Psoas muscle (tissue), 8 donors: Measurements from ENCODE around the gene MB21D2. TPM values are rescaled to one million over a fixed set of nuclear protein-coding genes. Genes with fewer than 3 reads are reported as not detected.
"Not testable (repeated sequence)": the region's sequence is repeated elsewhere in the genome, so short reads cannot be mapped to it uniquely, and the experiment has no call there.

ENCODE experiments used
- ATAC-seq, 4 donors: fragments of 200-7000 bp; cut with Tn5 transposase; one replicate each; pipeline ENCODE4 v1.9.1; 2020; ENCODE audit warnings: moderate library complexity in 3 of 4, mild to moderate bottlenecking in 2 of 4
- DNase-seq, 2 donors: peaks; one replicate each; pipeline ENCODE4 v3.0.0-alpha.2; 2020
- H3K27ac ChIP-seq: fragments of 200-600 bp; one replicate; pipeline ENCODE4 v1.8.0; 2022
- H3K27me3 ChIP-seq, 3 donors: fragments of 200-600 bp in 1 of 3; one replicate each; pipeline versions ENCODE4 v1.6.1 to v1.8.0; 2013 to 2022; ENCODE audit warnings: low read length in 2 of 3, mild to moderate bottlenecking in 2 of 3, moderate library complexity in 1 of 3; ENCODE audit not compliant: insufficient read depth in 3 of 3
- H3K36me3 ChIP-seq, 2 donors: fragments of 200-600 bp in 1 of 2; one replicate each; pipeline versions ENCODE4 v1.6.1 to v1.8.0; 2013 to 2022; ENCODE audit warnings: low read depth in 1 of 2, mild to moderate bottlenecking in 1 of 2, moderate library complexity in 1 of 2; ENCODE audit not compliant: insufficient read depth in 1 of 2
- H3K4me1 ChIP-seq: fragments of 200-600 bp; one replicate; pipeline ENCODE4 v1.8.0; 2022
- H3K4me3 ChIP-seq: fragments of 200-600 bp; one replicate; pipeline ENCODE4 v1.8.0; 2022; ENCODE audit warnings: mild to moderate bottlenecking
- H3K9me3 ChIP-seq: fragments of 200-600 bp; one replicate; pipeline ENCODE4 v1.8.0; 2022
- WGBS, 3 donors: extraction: QIAGEN DNeasy Blood & Tissue Kit; methylation state at CpG; one replicate each; pipeline versions ENCODE4 v1.1.6 to v1.1.7; 2013; 5-methylcytosine and 5-hydroxymethylcytosine counted together
- intact Hi-C, 2 donors: fragments of 100-400 bp; cut with DNase I; formaldehyde crosslinking; loops; one replicate each; pipeline versions ENCODE4 v1.11.0 to v1.14.2; 2022
- polyA plus RNA-seq, 3 donors: library from polyadenylated mRNA; stranded (reverse); fragments of 200-250 nt; gene quantifications; one replicate each; pipeline ENCODE4 v1.2.3, GENCODE V29; 2013
- total RNA-seq, 4 donors: library from RNA; stranded (reverse); fragmentation: NEBNext Ultra II Directional in 2 of 4; extraction: Animal tissue kit (Norgen Biotek cat#: 25700) in 2 of 4; gene quantifications; one replicate each; pipeline versions ENCODE4 v1.2.1 to v1.2.4, GENCODE V29; 2021 to 2023
- TF ChIP-seq, protein P1 (sequence below): fragments of 200-600 bp; IDR thresholded peaks from one replicate; pipeline ENCODE4 v1.8.0; 2022; ENCODE audit warnings: antibody characterized with exemption
- donor health status: healthy with polysubstance abuse.
- donor health status: DM: no; HTN: no; CAD: no; lungs with moderate emphysema.
- donor health status: Bipolar disorder and iron deficiency.
- donor health status: healthy.
- donor health status: DM: yes; HTN: yes; CAD: no.
- donor health status: DM: no; HTN: no; CAD: no.
- donor health status: DM: no; HTN: no; CAD: no.
- donor health status: DM: yes; HTN: yes; CAD: no.

Gene MB21D2
- total and polyA plus RNA-seq, 7 donors = 0.61 to 2.6 (median 1.3) TPM

DNA sequence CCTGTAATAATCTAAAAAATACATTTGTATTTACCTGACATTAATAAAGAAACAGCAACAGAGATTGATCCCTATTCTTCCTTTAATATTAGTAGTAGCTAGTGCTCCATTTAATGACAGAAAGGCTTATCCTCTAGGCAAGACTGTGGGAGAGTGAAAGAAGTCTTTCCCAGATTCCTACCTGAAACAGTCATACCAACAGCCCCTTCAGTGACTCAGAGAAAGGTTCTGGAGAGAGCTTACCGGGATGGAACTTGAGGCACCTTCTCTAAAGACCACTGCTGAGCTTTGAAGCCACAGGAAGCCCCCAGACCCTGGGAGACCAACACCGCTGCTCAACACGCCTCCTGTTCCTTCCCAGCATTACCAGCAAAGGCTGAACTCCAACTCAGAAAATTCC is 123.4 kb downstream of the MB21D2 start:
- Histone ChIP-seq H3K36me3 (peaks cover 4 to 6% of the 10 kb centered on the region in 2 donors), H3K4me1 (no peaks in the 10 kb centered on the region), H3K27ac (no peak overlapping the region), H3K4me3 (no peak overlapping the region), H3K27me3 (no peaks in the 10 kb centered on the region), H3K9me3 (no peaks in the 10 kb centered on the region)
- no peak for DNase-seq
- no peak for ATAC-seq
- intact Hi-C loops = no loop called here
- 84 to 91% (median 88%) methylated on average over 3 of the region's 3 CpGs for WGBS, 3 donors
- TF ChIP-seq, protein P1, sequence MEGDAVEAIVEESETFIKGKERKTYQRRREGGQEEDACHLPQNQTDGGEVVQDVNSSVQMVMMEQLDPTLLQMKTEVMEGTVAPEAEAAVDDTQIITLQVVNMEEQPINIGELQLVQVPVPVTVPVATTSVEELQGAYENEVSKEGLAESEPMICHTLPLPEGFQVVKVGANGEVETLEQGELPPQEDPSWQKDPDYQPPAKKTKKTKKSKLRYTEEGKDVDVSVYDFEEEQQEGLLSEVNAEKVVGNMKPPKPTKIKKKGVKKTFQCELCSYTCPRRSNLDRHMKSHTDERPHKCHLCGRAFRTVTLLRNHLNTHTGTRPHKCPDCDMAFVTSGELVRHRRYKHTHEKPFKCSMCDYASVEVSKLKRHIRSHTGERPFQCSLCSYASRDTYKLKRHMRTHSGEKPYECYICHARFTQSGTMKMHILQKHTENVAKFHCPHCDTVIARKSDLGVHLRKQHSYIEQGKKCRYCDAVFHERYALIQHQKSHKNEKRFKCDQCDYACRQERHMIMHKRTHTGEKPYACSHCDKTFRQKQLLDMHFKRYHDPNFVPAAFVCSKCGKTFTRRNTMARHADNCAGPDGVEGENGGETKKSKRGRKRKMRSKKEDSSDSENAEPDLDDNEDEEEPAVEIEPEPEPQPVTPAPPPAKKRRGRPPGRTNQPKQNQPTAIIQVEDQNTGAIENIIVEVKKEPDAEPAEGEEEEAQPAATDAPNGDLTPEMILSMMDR = no peak

DNA sequence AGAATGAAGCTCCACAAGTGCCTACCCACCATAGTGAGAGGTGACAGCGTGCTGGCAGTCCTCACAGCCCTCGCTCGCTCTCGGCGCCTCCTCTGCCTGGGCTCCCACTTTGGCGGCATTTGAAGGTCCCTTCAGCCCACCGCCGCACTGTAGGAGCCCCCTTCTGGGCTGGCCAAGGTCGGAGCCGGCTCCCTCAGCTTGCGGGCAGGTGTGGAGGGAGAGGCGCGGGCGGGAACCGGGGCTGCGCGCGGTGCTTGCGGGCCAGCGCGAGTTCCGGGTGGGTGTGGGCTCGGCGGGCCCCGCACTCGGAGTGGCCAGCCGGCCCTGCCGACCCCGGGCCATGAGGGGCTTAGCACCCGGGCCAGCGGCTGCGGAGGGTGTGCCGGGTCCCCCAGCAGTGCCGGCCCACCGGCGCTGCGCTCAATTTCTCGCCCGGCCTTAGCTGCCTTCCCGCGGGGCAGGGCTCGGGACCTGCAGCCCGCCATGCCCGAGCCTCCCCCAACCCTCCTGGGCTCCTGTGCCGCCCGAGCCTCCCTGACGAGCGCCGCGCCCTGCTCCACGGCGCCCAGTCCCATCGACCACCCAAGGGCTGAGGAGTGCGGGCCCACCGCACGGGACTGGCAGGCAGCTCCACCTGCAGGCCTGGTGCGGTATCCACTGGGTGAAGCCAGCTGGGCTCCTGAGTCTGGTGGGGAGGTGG is 128.7 kb downstream of the MB21D2 start:
- H3K4me1 ChIP-seq, ATAC-seq, H3K9me3 ChIP-seq, H3K36me3 ChIP-seq, H3K4me3 ChIP-seq, intact Hi-C loops, DNase-seq, H3K27me3 ChIP-seq, H3K27ac ChIP-seq: not testable (repeated sequence)
- WGBS, 3 donors = 92 to 93% (median 92%) methylated on average over 37 to 57 of the region's 57 CpGs

DNA sequence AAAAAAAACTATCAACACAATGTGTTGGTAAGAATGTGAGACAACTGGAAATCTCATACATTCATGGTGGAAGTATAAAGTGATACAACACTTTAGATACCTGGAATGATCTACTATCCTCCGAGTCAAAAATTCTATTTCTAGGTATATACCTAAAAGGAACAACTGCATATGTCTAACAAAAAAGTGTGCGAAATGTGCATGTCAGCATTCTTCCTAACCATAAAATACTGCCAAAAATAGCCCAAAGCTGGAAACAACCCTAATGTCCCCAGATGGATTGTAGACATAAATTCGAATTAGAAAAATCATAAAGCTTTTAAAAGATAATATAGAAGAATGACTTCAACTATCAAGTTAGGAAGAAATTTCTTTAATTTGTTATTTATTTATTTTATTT is 139.1 kb downstream of the MB21D2 start:
- Histone ChIP-seq H3K36me3 (no peaks in the 10 kb centered on the region), H3K4me3 (no peak overlapping the region), H3K9me3 (no peaks in the 10 kb centered on the region), H3K4me1 (no peaks in the 10 kb centered on the region), H3K27ac (no peak overlapping the region), H3K27me3 (no peaks in the 10 kb centered on the region)
- no peak for ATAC-seq
- WGBS, 3 donors = 89 to 92% (median 91%) methylated on average over 3 of the region's 3 CpGs
- intact Hi-C loops = no loop called here
- TF ChIP-seq, protein P1 = no peak
- no peak for DNase-seq

DNA sequence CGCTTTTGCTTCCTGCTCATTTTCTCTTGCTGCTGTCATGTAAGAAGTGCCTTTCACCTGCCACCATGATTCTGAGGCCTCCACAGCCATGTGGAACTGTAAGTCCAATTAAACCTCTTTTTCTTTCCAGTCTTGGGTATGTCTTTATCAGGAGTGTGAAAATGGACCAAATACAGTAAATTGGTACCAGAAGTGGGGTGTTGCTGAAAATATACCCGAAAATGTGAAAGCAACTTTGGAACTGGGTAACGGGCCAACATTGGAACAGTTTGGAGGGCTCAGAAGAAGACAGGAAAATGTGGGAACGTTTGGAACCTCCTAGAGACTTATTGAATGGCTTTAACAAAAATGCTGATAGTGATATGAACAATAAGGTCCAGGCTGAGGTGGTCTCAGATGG is 143.3 kb downstream of the MB21D2 start:
- H3K4me1 ChIP-seq, intact Hi-C loops: not testable (repeated sequence)
- WGBS, 3 donors = 68 to 70% (median 69%) methylated on average over 4 of the region's 4 CpGs

DNA sequence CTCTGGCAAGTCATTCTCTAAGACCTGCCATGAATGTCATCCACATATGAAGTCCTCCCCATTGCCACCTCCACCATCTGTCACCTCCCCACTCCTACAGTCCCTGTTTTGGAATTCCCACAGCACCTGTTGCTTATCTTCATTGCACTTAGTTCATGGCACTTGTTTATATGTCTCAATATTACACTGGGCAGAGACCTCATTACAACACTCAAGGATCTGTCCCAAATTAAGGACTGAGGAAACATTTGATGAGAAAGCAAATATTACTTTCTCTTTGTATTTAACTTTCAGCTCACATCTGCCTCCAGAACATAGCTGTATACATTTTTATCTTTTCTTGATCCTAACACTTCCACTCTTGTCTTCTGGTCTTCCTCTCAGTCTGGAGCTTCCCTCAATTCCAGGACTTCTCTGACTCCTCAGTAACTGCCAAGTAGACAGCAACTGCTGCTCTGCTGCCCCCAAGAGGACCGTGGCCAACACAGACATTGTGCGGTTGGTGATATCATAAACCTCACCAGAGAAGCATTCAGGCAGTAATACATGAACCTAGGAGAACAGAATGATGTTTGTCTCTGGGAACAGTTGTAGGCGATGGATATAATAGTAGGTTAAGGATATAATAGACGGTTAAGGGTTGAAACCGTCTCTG is 145.3 kb downstream of the MB21D2 start:
- H3K4me1 ChIP-seq = no peaks in the 10 kb centered on the region
- 53 to 54% (median 53%) methylated on average over 5 of the region's 5 CpGs for WGBS, 3 donors
- no peak for ATAC-seq
- TF ChIP-seq, protein P1 = no peak
- H3K36me3 ChIP-seq = no peaks in the 10 kb centered on the region
- H3K27ac ChIP-seq = no peak overlapping the region
- intact Hi-C loops = no loop called here
- H3K4me3 ChIP-seq = no peak overlapping the region
- H3K9me3 ChIP-seq = no peaks in the 10 kb centered on the region
- no peaks in the 10 kb centered on the region for H3K27me3 ChIP-seq
- DNase-seq = no peak

More for the DNA sequence above, 143.3 kb downstream of the MB21D2 start:
- not testable (repeated sequence) for DNase-seq, ATAC-seq, H3K4me3 ChIP-seq, H3K27ac ChIP-seq, H3K36me3 ChIP-seq, H3K27me3 ChIP-seq, H3K9me3 ChIP-seq
